Heart right ventricle (tissue), 16 donors: ENCODE results near the gene EPS8L2. TPM values are rescaled to one million over a fixed set of nuclear protein-coding genes. Genes with fewer than 3 reads are reported as not detected.

Source experiments
- ATAC-seq, 8 donors: fragments of 200-7000 bp; cut with Tn5 transposase; one replicate each; pipeline ENCODE4 v1.9.1; 2020; ENCODE audit warnings: mild to moderate bottlenecking in 8 of 8, moderate library complexity in 8 of 8, moderate number of reproducible peaks in 1 of 8
- DNase-seq, 2 donors: peaks; one replicate each; pipeline ENCODE4 v3.0.0-alpha.2; 2020
- H3K27ac ChIP-seq, 10 donors: fragments of 200-600 bp; sonication (generic) in 2 of 10; one replicate each; pipeline versions ENCODE4 v1.5.0 to v1.8.0; 2020 to 2022; ENCODE audit warnings: mild to moderate bottlenecking in 3 of 10
- H3K27me3 ChIP-seq, 7 donors: fragments of 200-600 bp; one replicate each; pipeline ENCODE4 v1.8.0; 2021 to 2022; ENCODE audit warnings: mild to moderate bottlenecking in 2 of 7
- H3K36me3 ChIP-seq, 9 donors: fragments of 200-600 bp; sonication (generic) in 1 of 9; one replicate each; pipeline versions ENCODE4 v1.5.0 to v1.8.0; 2020 to 2022; ENCODE audit warnings: mild to moderate bottlenecking in 2 of 9
- H3K4me1 ChIP-seq, 9 donors: fragments of 200-600 bp; sonication (generic) in 1 of 9; one replicate each; pipeline versions ENCODE4 v1.5.0 to v1.8.0; 2020 to 2022; ENCODE audit warnings: mild to moderate bottlenecking in 4 of 9
- H3K4me3 ChIP-seq, 10 donors: fragments of 200-600 bp; sonication (generic) in 2 of 10; one replicate each; pipeline versions ENCODE4 v1.5.0 to v1.8.0; 2020 to 2022; ENCODE audit warnings: mild to moderate bottlenecking in 7 of 10, moderate library complexity in 2 of 10
- H3K9me3 ChIP-seq, 11 donors: fragments of 200-600 bp in 10 of 11; sonication (generic) in 2 of 11; one replicate each; pipeline versions ENCODE4 v1.5.0 to v1.8.0; 2013 to 2022; ENCODE audit warnings: mild to moderate bottlenecking in 2 of 11, control low read depth in 1 of 11, moderate library complexity in 1 of 11
- WGBS, 2 donors: extraction: QIAGEN DNeasy Blood & Tissue Kit; methylation state at CpG; one replicate each; pipeline ENCODE4 v1.1.7; 2013; ENCODE audit warnings: inconsistent platforms in 1 of 2; 5-methylcytosine and 5-hydroxymethylcytosine counted together
- intact Hi-C, 10 donors: fragments of 100-400 bp; cut with DNase I; formaldehyde crosslinking; loops; one replicate each; pipeline versions ENCODE4 v1.11.1 to v1.14.2; 2022
- polyA plus RNA-seq, 2 donors: library from polyadenylated mRNA; stranded (reverse); fragments of 200-250 nt; gene quantifications; one replicate each; pipeline ENCODE4 v1.2.3, GENCODE V29; 2013
- total RNA-seq, 10 donors: library from RNA; stranded (reverse); fragmentation: NEBNext Ultra II Directional in 3 of 10; extraction: Animal tissue kit (Norgen Biotek cat#: 25700) in 3 of 10; gene quantifications; one replicate each; pipeline versions ENCODE4 v1.2.1 to v1.2.4, GENCODE V29; 2021 to 2023
- TF ChIP-seq, protein P1 (sequence below), 9 donors: fragments of 200-600 bp; sonication (generic) in 2 of 9; IDR thresholded peaks; one replicate each; pipeline versions ENCODE4 v1.5.0 to v1.8.0; 2021 to 2022; ENCODE audit warnings: antibody characterized with exemption in 9 of 9, mild to moderate bottlenecking in 5 of 9, moderate library complexity in 1 of 9
- donor health status: Arrhythmogenic right ventricular cardiomyopathy.
- donor health status: ischemic (EF 13 %, LVEDD 7.1; RV severe dilation, severe dysfunction).
- donor health status: healthy with polysubstance abuse.
- donor health status: DM: no; HTN: yes; CAD: no.
- donor health status: DM: no; HTN: no; CAD: no.
- donor health status: ischemic (EF 25% LVEDD 6.9; RV normal size, moderate dysfunction).
- donor health status: ischemic (EF 25% LVEDD 5.7; RV mildly dilated, moderate dysfunction).
- donor health status: healthy.
- donor health status: DM: yes; HTN: yes; CAD: no.
- donor health status: Ischemic cardiomyopathy.
- donor health status: ischemic (EF 35%, LVEDD 5.7; RV mildly dilated, moderate dysfunction).
- donor health status: nonischemic (EF 11% LVEDD 7.7; RV severe dilation, severe dysfunction).
- donor health status: DM: yes; HTN: yes; CAD: no.
- donor health status: PGD.
- donor health status: ischemic (EF 29% LVEDD 5.4; RV normal size, mild dysfunction).
- donor health status: nonischemic (EF 23%, LVEDD 6.1; RV moderate dilation, normal function).

The EPS8L2 gene
- total and polyA plus RNA-seq, 12 donors, result 1.2 to 6.7 (median 2.9) TPM

DNA sequence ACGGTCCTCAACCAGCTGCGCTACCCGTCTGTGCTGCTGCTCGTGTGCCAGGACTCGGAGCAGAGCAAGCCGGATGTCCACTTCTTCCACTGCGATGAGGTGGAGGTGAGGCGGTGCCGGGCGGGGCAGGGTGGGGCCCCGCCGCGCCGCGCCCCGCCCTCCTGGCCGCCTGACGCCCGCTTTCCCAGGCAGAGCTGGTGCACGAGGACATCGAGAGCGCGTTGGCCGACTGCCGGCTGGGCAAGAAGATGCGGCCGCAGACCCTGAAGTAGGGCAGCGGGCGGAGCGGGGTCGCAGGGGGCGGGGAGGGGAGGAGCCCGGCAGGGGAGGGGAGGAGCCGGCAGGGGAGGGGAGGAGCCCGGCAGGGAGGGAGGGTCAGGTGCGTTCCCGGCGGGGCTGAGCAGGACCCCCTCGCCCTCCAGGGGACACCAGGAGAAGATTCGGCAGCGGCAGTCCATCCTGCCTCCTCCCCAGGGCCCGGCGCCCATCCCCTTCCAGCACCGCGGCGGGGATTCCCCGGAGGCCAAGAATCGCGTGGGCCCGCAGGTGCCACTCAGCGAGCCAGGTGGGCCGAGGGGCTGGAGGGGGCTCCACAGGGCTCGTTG lies 14.7 kb downstream of the EPS8L2 start:
- H3K27me3 ChIP-seq, result peaks cover 26 to 65% (median 59%) of the 10 kb centered on the region in 7 donors
- peaks cover 0 to 31% (median 14%) of the 10 kb centered on the region in 9 donors for H3K4me1 ChIP-seq
- H3K36me3 ChIP-seq, result no peaks in the 10 kb centered on the region
- peak overlapping the region in 3 of 10 donors; percentile 5 to 30 (median 22) for H3K4me3 ChIP-seq
- WGBS, 2 donors, result 5% methylated on average over 42 to 52 of the region's 53 CpGs
- ATAC-seq (peak in 2 of 8 donors; percentile 18 to 52), DNase-seq (no peak)
- H3K9me3 ChIP-seq, result peaks cover 0 to 1% (median 0%) of the 10 kb centered on the region in 11 donors
- no peak overlapping the region for H3K27ac ChIP-seq
- TF ChIP-seq, protein P1, sequence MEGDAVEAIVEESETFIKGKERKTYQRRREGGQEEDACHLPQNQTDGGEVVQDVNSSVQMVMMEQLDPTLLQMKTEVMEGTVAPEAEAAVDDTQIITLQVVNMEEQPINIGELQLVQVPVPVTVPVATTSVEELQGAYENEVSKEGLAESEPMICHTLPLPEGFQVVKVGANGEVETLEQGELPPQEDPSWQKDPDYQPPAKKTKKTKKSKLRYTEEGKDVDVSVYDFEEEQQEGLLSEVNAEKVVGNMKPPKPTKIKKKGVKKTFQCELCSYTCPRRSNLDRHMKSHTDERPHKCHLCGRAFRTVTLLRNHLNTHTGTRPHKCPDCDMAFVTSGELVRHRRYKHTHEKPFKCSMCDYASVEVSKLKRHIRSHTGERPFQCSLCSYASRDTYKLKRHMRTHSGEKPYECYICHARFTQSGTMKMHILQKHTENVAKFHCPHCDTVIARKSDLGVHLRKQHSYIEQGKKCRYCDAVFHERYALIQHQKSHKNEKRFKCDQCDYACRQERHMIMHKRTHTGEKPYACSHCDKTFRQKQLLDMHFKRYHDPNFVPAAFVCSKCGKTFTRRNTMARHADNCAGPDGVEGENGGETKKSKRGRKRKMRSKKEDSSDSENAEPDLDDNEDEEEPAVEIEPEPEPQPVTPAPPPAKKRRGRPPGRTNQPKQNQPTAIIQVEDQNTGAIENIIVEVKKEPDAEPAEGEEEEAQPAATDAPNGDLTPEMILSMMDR (IDR thresholded peaks at IDR 0.05), result no peak
- intact Hi-C loops, result loop anchor here in 6 of 10 donors (5.0 to 10.0 kb wide), 4 partner anchors 56 to 168 kb away; no protein-coding TSS in a partner anchor

DNA sequence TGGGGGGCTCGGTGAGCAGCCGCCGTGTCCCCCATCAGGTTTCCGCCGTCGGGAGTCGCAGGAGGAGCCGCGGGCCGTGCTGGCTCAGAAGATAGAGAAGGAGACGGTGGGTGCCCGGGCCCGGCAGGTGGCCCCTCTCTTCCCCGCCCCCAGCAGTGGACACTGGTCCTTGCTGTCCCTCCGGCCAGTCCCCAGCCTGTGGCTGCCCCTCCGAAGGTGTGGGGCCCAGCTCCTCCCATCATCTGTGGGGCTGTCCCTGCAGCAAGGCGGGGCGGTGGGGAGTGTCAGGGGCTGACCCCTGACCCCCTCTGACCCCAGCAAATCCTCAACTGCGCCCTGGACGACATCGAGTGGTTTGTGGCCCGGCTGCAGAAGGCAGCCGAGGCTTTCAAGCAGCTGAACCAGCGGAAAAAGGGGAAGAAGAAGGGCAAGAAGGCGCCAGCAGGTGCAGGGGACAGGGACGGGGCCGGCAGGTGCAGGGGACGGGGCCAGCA lies 15.3 kb downstream of the EPS8L2 start:
- WGBS, 2 donors, result 24 to 34% methylated on average over 28 of the region's 28 CpGs
- H3K27ac ChIP-seq, result no peak overlapping the region
- H3K9me3 ChIP-seq, result no peaks in the 10 kb centered on the region
- H3K4me3 ChIP-seq, result peak overlapping the region in 3 of 10 donors; percentile 5 to 30 (median 22)
- H3K36me3 ChIP-seq, result no peaks in the 10 kb centered on the region
- ATAC-seq (no peak), DNase-seq (no peak)
- peaks cover 4 to 36% (median 19%) of the 10 kb centered on the region in 9 donors for H3K4me1 ChIP-seq
- TF ChIP-seq, protein P1 (IDR thresholded peaks at IDR 0.05), result no peak
- peaks cover 28 to 71% (median 65%) of the 10 kb centered on the region in 7 donors for H3K27me3 ChIP-seq
- intact Hi-C loops, result loop anchor here in 6 of 10 donors (5.0 to 10.0 kb wide), 4 partner anchors 56 to 169 kb away; no protein-coding TSS in a partner anchor

DNA sequence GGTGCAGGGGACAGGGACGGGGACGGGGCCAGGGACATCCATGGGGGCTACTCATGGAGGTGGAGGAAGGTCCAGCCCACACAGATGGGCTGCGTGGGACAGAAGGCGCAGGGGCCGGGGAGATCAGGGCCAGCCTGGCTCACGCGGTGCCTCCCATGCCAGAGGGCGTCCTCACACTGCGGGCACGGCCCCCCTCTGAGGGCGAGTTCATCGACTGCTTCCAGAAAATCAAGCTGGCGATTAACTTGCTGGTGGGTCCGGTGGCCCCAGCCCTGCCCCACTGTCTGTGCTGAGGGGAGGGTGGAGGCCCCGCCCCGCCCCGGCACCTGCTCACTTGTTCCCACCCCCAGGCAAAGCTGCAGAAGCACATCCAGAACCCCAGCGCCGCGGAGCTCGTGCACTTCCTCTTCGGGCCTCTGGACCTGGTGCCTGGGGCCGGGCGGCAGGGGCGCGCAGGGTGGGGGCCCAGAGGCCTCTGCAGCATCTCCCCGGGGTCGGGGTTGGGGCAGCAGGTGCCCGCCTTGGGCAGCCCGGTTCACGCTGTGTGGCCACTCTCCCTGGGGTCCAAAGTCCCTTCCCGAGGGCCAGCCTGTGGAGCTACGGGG lies 15.8 kb downstream of the EPS8L2 start:
- TF ChIP-seq, protein P1 (IDR thresholded peaks at IDR 0.05), result no peak
- DNase-seq (no peak), ATAC-seq (no peak)
- Histone ChIP-seq H3K27ac (no peak overlapping the region), H3K27me3 (peaks cover 28 to 76% (median 70%) of the 10 kb centered on the region in 7 donors), H3K4me1 (peaks cover 8 to 42% (median 25%) of the 10 kb centered on the region in 9 donors), H3K36me3 (no peaks in the 10 kb centered on the region), H3K4me3 (peak overlapping the region in 1 of 10 donors; percentile 10), H3K9me3 (no peaks in the 10 kb centered on the region)
- intact Hi-C loops, result loop anchor here in 9 of 10 donors (2.0 to 10.0 kb wide), 5 partner anchors 57 to 170 kb away; no protein-coding TSS in a partner anchor
- WGBS, 2 donors, result 32 to 33% methylated on average over 27 to 33 of the region's 33 CpGs

DNA sequence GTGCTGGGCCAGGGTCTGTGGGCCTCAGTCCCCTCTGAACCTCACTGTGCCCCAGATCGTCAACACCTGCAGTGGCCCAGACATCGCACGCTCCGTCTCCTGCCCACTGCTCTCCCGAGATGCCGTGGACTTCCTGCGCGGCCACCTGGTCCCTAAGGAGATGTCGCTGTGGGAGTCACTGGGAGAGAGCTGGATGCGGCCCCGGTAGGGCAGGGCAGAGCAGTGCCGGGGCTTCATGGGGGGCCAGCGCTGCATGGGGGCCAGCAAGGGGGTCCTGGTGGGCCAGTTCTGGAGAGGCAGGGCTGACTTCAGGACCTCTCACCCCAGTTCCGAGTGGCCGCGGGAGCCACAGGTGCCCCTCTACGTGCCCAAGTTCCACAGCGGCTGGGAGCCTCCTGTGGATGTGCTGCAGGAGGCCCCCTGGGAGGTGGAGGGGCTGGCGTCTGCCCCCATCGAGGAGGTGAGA lies 16.3 kb downstream of the EPS8L2 start:
- no peak for ATAC-seq
- H3K4me1 ChIP-seq, result peaks cover 8 to 46% (median 25%) of the 10 kb centered on the region in 9 donors
- no peak for DNase-seq
- no peak overlapping the region for H3K27ac ChIP-seq
- TF ChIP-seq, protein P1 (IDR thresholded peaks at IDR 0.05), result no peak
- WGBS, 2 donors, result 59 to 68% methylated on average over 20 of the region's 20 CpGs
- no peaks in the 10 kb centered on the region for H3K36me3 ChIP-seq
- H3K4me3 ChIP-seq, result peak overlapping the region in 1 of 10 donors; percentile 10
- no peaks in the 10 kb centered on the region for H3K9me3 ChIP-seq
- intact Hi-C loops, result loop anchor here in 9 of 10 donors (2.0 to 10.0 kb wide), 5 partner anchors 58 to 170 kb away; no protein-coding TSS in a partner anchor
- peaks cover 28 to 82% (median 75%) of the 10 kb centered on the region in 7 donors for H3K27me3 ChIP-seq
